Body of pancreas (tissue), 4 donors: ENCODE data around the gene TIGAR. TPM values are rescaled to one million over a fixed set of nuclear protein-coding genes. Genes with fewer than 3 reads are reported as not detected.
A peak's percentile ranks its signal among the peaks of the same experiment; 100 is the strongest.

ENCODE experiments used
- ATAC-seq: fragments of 150-250 bp; one replicate; pipeline ENCODE4 v1.9.1; 2016
- DNase-seq, 4 donors: peaks; one replicate each; pipeline ENCODE4 v3.0.0-alpha.2; 2019
- H3K27ac ChIP-seq, 4 donors: fragments of 200-600 bp; sonication (generic); 1 replicate in 3 of 4; 2 replicates in 1 of 4; pipeline versions ENCODE4 v1.5.1 to v1.6.1; 2016 to 2019; ENCODE audit warnings: mild to moderate bottlenecking in 1 of 4, mixed read lengths in 1 of 4, moderate library complexity in 1 of 4
- H3K27me3 ChIP-seq, 2 donors: fragments of 200-600 bp; sonication (generic); one replicate each; pipeline ENCODE4 v1.6.0; 2016; ENCODE audit warnings: mild to moderate bottlenecking in 1 of 2
- H3K36me3 ChIP-seq, 2 donors: fragments of 200-600 bp; sonication (generic); replicated peaks in 1 of 2; 2 replicates each; pipeline ENCODE4 v1.5.1; 2016; ENCODE audit warnings: low read depth in 2 of 2; ENCODE audit not compliant: insufficient read depth in 1 of 2
- H3K4me1 ChIP-seq: fragments of 200-600 bp; sonication (generic); one replicate; pipeline ENCODE4 v1.6.0; 2016
- H3K4me3 ChIP-seq, 2 donors: fragments of 200-600 bp; sonication (generic); 1 replicate in 1 of 2; 2 replicates in 1 of 2; pipeline ENCODE4 v1.5.1; 2016 to 2019
- H3K9me3 ChIP-seq, 3 donors: fragments of 200-600 bp; sonication (generic); 1 replicate in 2 of 3; 2 replicates in 1 of 3; pipeline ENCODE4 v1.5.1; 2016
- POLR2A ChIP-seq, 3 donors: fragments of 450-650 bp; IDR thresholded peaks; one replicate each; pipeline ENCODE4 v1.6.1; 2016; ENCODE audit warnings: antibody characterized with exemption in 3 of 3, mild to moderate bottlenecking in 2 of 3
- WGBS, 2 donors: methylation state at CpG; one replicate each; pipeline ENCODE4 v1.1.5; 2017; 5-methylcytosine and 5-hydroxymethylcytosine counted together
- intact Hi-C: fragments of 100-400 bp; cut with DNase I; formaldehyde crosslinking; loops from one replicate; pipeline ENCODE4 v1.15.1; 2023
- total RNA-seq, 2 donors: library from RNA; depleted of rRNA; stranded (reverse); fragments of >200 nt; gene quantifications; one replicate each; pipeline ENCODE4 v1.1.0, GENCODE V29; 2016
- TF ChIP-seq, protein P1 (sequence below), 7 experiments: fragments of 450-650 bp in 4 of 7; fragments of 200-600 bp in 3 of 7; sonication (generic) in 3 of 7; IDR thresholded peaks; one replicate each; pipeline ENCODE4 v1.5.1; 2016 to 2019; ENCODE audit warnings: antibody characterized with exemption in 7 of 7

Gene TIGAR
- total RNA-seq, 2 donors from 2014 or later: 0.33 to 1.6 TPM

DNA sequence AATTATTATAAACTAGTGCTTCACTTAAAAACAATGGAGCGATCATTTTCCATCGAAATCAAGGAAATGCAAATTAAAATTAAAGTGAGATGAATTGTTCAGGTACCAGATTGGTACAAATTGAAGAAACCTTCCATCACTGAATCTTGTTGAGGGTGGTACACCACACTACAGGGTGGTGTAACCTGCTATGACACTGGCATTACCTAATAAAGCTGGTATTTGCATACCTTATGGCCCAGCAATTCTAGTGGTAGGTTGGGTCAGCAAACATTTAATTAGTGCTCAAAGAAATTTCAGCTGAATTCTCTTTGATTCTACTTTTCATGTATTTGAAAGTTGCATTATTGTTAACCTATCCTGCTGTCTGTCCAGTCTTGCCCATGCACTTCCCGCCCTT is 9.2 kb downstream of the TIGAR start:
- Histone ChIP-seq H3K27me3 (no peaks in the 10 kb centered on the region), H3K4me1 (no peaks in the 10 kb centered on the region), H3K9me3 (no peaks in the 10 kb centered on the region), H3K4me3 (no peak overlapping the region), H3K27ac (no peak overlapping the region), H3K36me3 (peaks cover 0 to 4% of the 10 kb centered on the region in 2 donors)
- no peak for ATAC-seq
- DNase-seq: no peak
- intact Hi-C loops: no loop called here
- TF ChIP-seq, protein P1, sequence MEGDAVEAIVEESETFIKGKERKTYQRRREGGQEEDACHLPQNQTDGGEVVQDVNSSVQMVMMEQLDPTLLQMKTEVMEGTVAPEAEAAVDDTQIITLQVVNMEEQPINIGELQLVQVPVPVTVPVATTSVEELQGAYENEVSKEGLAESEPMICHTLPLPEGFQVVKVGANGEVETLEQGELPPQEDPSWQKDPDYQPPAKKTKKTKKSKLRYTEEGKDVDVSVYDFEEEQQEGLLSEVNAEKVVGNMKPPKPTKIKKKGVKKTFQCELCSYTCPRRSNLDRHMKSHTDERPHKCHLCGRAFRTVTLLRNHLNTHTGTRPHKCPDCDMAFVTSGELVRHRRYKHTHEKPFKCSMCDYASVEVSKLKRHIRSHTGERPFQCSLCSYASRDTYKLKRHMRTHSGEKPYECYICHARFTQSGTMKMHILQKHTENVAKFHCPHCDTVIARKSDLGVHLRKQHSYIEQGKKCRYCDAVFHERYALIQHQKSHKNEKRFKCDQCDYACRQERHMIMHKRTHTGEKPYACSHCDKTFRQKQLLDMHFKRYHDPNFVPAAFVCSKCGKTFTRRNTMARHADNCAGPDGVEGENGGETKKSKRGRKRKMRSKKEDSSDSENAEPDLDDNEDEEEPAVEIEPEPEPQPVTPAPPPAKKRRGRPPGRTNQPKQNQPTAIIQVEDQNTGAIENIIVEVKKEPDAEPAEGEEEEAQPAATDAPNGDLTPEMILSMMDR (IDR thresholded peaks at IDR 0.05): no peak
- TF ChIP-seq POLR2A (IDR thresholded peaks at IDR 0.05): no peak
- WGBS, 2 donors: 96 to 97% methylated on average over 3 of the region's 3 CpGs

DNA sequence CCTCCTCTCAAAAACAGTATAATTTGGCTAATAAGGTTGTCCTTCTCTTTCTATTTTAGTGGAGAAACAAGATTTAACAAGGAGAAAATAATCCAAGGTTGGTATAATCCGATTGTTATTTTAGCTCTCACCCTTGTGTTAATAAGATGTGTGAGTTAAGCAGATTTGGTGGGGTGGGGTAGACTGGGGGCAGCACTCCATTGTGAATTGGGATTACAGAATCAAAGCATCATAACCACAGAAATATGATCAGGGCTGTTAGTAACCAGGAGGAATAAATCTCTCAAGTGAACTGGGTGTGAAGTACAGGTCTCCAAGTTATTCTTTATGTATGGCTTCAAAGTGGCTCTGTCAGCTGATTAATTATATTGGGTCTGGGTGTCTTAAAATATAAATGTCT is 10.2 kb downstream of the TIGAR start:
- ATAC-seq (no peak), DNase-seq (no peak)
- H3K27ac ChIP-seq: no peak overlapping the region
- H3K4me1 ChIP-seq: no peaks in the 10 kb centered on the region
- TF ChIP-seq, protein P1 (IDR thresholded peaks at IDR 0.05): no peak
- no peak for TF ChIP-seq POLR2A (IDR thresholded peaks at IDR 0.05)
- H3K27me3 ChIP-seq: no peaks in the 10 kb centered on the region
- H3K9me3 ChIP-seq: no peaks in the 10 kb centered on the region
- intact Hi-C loops: no loop called here
- H3K36me3 ChIP-seq: peaks cover 0 to 4% of the 10 kb centered on the region in 2 donors
- H3K4me3 ChIP-seq: no peak overlapping the region
- WGBS, 2 donors: 66 to 87% methylated on average over 1 of the region's 1 CpG

DNA sequence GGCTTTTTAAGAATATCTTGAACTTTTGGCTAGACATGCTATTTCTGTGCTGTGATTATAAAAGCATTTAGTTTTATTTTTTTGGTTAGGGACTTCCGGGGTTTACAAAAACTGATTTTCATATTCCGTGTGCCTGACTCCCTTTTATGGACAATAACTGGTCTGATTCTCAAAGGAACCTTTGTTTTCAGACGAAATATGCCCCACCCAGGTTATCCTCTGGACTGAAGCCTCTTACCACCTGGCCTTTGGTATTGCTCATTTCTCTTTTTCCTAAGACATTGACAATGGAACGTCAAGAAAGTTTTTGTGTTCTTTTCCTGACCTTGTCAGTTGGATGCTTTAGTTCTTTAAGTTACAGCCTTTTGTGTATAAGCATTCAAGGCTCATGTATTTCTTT is 10.8 kb downstream of the TIGAR start:
- Histone ChIP-seq H3K9me3 (no peaks in the 10 kb centered on the region), H3K4me3 (no peak overlapping the region), H3K4me1 (no peaks in the 10 kb centered on the region), H3K27me3 (no peaks in the 10 kb centered on the region), H3K36me3 (peaks cover 0 to 4% of the 10 kb centered on the region in 2 donors), H3K27ac (no peak overlapping the region)
- intact Hi-C loops: no loop called here
- DNase-seq: no peak
- no peak for ATAC-seq
- WGBS, 2 donors: 62 to 68% methylated on average over 4 of the region's 4 CpGs
- TF ChIP-seq POLR2A (IDR thresholded peaks at IDR 0.05): no peak
- TF ChIP-seq, protein P1 (IDR thresholded peaks at IDR 0.05): no peak

DNA sequence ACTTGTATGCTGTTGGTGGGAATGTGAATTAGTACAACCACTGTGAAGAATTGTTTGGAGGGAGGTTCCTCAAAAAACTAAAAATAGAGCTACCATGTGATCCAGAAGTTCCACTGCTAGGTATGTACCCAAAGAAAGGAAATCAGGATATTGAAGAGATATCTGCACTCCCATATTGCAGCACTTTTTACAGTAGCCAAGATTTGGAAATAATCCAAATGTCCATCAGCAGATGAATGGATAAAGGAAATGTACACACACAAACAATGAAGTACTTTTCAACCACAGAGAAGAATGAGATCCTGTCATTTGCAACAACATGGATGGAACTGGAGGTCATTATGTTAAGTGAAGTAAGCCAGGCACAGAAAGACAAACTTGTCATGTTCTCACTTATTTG is 25.9 kb downstream of the TIGAR start:
- TF ChIP-seq, protein P1 (IDR thresholded peaks at IDR 0.05): no peak
- no peak for TF ChIP-seq POLR2A (IDR thresholded peaks at IDR 0.05)
- no peaks in the 10 kb centered on the region for H3K4me1 ChIP-seq
- peaks cover 0 to 6% of the 10 kb centered on the region in 2 donors for H3K36me3 ChIP-seq
- H3K27ac ChIP-seq: no peak overlapping the region
- ATAC-seq (no peak), DNase-seq (no peak)
- no peaks in the 10 kb centered on the region for H3K27me3 ChIP-seq
- H3K4me3 ChIP-seq: no peak overlapping the region
- intact Hi-C loops: no loop called here
- no peaks in the 10 kb centered on the region for H3K9me3 ChIP-seq

GRCh38 chr12:4353785-4354208 is 32.8 kb downstream of the TIGAR start:
- Histone ChIP-seq H3K4me1 (no peaks in the 10 kb centered on the region), H3K9me3 (no peaks in the 10 kb centered on the region), H3K36me3 (peaks cover 0 to 8% of the 10 kb centered on the region in 2 donors), H3K4me3 (no peak overlapping the region), H3K27ac (no peak overlapping the region), H3K27me3 (no peaks in the 10 kb centered on the region)
- no peak for TF ChIP-seq POLR2A (IDR thresholded peaks at IDR 0.05)
- TF ChIP-seq, protein P1 (IDR thresholded peaks at IDR 0.05): peak in 6 of 7 experiments; percentile 18 to 44 (median 27)
- ATAC-seq (no peak), DNase-seq (peak in 2 of 4 donors; percentile 2 to 6)
- intact Hi-C loops: no loop called here
- 52 to 54% methylated on average over 4 of the region's 4 CpGs for WGBS, 2 donors
